Choroid plexus epithelial cell (primary cell): Measurements from ENCODE around the gene GYS1.

Source experiments
- DNase-seq: peaks from one replicate; pipeline ENCODE4 v3.0.0-alpha.2; 2010; ENCODE audit warnings: low read depth
- H3K4me3 ChIP-seq: 2 replicates; pipeline ENCODE4 v1.5.1; 2011; ENCODE audit warnings: low read depth, mild to moderate bottlenecking, control low read depth, low read length, moderate library complexity
- TF ChIP-seq, protein P1 (sequence below): conservative IDR thresholded peaks from 2 replicates; pipeline ENCODE4 v1.5.1; 2011; ENCODE audit warnings: low read depth, mild to moderate bottlenecking, control low read depth, inconsistent platforms, low read length, moderate library complexity

The GYS1 gene

DNA sequence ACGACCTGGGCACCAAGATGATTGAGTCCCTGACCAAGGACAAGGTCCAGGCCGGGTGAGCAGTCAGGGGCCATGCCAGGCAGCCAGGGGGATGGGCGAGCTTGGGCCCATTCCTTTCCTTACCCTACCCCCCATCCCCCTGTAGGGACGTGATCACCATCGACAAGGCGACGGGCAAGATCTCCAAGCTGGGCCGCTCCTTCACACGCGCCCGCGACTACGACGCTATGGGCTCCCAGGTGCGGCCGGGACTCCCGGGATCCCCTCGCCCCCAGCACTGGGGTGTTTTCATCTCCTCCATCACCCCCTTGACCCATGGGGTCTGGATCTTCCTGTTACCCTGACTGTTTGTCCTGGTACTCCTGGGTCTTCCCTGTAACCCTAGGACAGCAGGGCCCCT lies 16.7 kb upstream of the GYS1 start:
- TF ChIP-seq, protein P1, sequence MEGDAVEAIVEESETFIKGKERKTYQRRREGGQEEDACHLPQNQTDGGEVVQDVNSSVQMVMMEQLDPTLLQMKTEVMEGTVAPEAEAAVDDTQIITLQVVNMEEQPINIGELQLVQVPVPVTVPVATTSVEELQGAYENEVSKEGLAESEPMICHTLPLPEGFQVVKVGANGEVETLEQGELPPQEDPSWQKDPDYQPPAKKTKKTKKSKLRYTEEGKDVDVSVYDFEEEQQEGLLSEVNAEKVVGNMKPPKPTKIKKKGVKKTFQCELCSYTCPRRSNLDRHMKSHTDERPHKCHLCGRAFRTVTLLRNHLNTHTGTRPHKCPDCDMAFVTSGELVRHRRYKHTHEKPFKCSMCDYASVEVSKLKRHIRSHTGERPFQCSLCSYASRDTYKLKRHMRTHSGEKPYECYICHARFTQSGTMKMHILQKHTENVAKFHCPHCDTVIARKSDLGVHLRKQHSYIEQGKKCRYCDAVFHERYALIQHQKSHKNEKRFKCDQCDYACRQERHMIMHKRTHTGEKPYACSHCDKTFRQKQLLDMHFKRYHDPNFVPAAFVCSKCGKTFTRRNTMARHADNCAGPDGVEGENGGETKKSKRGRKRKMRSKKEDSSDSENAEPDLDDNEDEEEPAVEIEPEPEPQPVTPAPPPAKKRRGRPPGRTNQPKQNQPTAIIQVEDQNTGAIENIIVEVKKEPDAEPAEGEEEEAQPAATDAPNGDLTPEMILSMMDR: no peak
- no peak overlapping the region for H3K4me3 ChIP-seq
- no peak for DNase-seq

GRCh38 chr19:49006905-49007304 lies 13.8 kb upstream of the GYS1 start:
- H3K4me3 ChIP-seq: no peak overlapping the region
- DNase-seq: no peak
- TF ChIP-seq, protein P1: no peak

DNA sequence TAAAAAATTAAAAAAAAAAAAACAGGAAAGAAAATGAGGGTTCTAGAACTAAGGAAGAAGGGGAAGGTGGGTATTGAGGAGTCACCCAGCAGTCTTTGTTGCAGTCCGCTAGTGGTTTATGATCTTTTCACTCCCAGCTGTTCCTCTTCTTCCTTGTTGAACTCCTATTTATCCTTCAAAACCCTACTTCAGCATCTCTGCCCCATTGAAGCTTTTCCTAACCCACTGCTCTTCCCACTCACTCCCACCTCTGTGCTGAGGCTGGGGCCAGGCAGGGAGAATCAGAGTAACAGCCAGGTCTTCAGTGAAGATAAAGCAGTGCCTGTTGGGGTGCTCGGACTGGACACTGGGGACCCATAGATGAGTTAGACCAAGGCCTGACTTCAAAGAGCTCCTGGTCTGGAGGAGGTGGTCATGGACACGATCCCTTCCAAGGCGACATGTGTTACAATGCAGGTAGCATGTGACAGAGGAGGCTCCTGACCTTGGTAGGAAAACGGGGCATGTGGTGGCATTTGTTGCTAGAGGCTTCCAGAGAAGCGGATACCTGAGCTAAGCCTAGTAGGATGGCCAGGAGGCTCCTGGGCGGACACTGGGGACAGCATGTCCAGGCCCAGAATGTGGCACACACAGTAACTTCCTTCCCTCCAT lies 12.0 kb upstream of the GYS1 start:
- no peak overlapping the region for H3K4me3 ChIP-seq
- TF ChIP-seq, protein P1: no peak
- DNase-seq: no peak

DNA sequence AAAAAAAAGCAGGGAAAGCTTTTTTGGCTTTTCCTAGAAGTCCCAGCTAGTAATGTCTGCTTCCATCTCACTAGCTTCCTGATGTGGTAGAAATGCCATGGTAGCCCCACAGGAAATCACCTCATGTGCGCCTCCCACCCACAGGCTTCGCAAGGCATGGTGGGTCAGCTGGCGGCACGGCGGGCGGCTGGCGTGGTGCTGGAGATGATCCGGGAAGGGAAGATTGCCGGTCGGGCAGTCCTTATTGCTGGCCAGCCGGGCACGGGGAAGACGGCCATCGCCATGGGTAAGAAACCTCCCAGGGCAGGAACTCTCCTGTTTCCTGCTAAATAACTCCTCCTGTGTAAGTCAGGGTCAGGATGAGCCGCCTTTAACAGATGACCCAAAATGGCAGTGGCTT lies 11.0 kb upstream of the GYS1 start:
- TF ChIP-seq, protein P1: no peak
- H3K4me3 ChIP-seq: no peak overlapping the region
- DNase-seq: no peak

DNA sequence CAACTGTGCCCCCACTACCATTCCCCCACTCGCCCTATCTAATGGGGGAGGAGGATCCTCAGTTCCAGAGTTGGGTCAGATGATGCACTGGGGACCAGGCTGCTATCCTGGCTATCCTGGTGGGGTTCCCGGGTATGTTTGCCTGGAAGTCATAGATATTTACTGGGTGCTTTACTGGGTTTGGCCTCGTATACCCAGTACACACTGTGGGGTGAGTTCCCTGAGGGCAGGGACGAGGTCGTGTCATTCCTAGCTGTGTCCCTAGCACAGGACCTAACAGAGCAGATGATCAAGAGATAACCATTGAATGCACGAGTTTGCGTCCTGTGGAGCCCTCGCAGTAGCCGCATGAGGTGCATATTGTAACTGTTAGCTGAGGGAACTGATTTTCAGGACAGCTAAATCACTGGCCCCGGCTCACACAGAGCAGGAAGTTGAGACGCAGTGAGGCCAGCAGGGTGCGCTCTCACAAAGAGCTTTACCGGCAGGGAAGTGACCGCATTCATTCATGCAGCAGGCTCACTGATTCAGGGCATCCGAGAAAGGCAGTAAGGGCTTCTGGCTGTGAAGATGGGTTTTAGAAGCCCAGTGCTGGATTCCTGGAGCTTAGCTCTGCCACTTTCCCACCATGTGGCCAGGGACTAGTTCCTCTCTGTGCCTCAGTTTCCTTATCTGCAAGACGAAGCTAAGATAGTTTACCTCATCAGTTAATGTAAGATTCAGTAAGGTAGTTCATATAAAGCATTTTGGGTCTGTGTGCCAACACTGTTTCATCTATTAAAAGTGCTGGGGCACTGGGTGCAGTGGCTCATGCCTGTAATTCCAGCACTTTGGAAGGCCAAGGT lies 6.6 kb upstream of the GYS1 start:
- TF ChIP-seq, protein P1: peak; percentile 87
- no peak overlapping the region for H3K4me3 ChIP-seq
- peak; percentile 87 for DNase-seq

DNA sequence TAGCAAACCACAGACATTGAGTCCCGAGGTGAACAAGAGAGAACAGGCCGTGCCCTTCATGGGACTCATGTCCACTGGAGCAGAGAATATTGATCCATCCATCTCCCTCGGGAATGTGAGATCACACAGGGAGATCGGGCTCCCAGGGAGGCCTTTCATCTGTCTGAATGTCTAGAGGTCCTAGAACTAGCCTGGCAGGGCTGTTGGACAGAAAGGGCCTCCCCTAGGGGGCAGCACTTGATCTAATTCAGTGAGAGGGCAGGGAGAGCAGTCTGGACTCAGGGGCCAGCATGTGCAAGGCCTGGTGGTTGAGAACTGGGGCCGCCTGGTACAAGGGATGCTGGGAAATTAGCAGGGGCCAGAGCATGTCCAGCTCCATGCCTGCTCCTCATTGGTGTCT lies 4.9 kb upstream of the GYS1 start:
- TF ChIP-seq, protein P1: peak; percentile 78
- H3K4me3 ChIP-seq: no peak overlapping the region
- peak; percentile 75 for DNase-seq
